Skeletal muscle tissue (tissue), 4 donors: ENCODE results near the gene NAA80. TPM values are rescaled to one million over a fixed set of nuclear protein-coding genes. Genes with fewer than 3 reads are reported as not detected.
A peak's percentile ranks its signal among the peaks of the same experiment; 100 is the strongest.

ENCODE experiments used
- H3K27ac ChIP-seq: one replicate; pipeline ENCODE4 v1.7.0; 2013; ENCODE audit warnings: mild to moderate bottlenecking, low read depth, low read length, inconsistent platforms
- H3K27me3 ChIP-seq, 3 donors: one replicate each; pipeline ENCODE4 v1.7.0; 2013; ENCODE audit warnings: low read length in 3 of 3; ENCODE audit not compliant: control insufficient read depth in 3 of 3, insufficient read depth in 3 of 3
- H3K36me3 ChIP-seq, 3 donors: one replicate each; pipeline ENCODE4 v1.7.0; 2013; ENCODE audit warnings: low read length in 3 of 3; ENCODE audit not compliant: control insufficient read depth in 3 of 3, insufficient read depth in 3 of 3
- H3K4me1 ChIP-seq, 3 donors: one replicate each; pipeline ENCODE4 v1.7.0; 2013; ENCODE audit warnings: low read length in 3 of 3, mild to moderate bottlenecking in 3 of 3; ENCODE audit not compliant: control insufficient read depth in 3 of 3, insufficient read depth in 3 of 3
- H3K4me3 ChIP-seq, 3 donors: one replicate each; pipeline ENCODE4 v1.7.0; 2013; ENCODE audit warnings: low read length in 3 of 3
- H3K9ac ChIP-seq, 3 donors: one replicate each; pipeline ENCODE4 v1.7.0; 2013; ENCODE audit warnings: low read length in 3 of 3, mild to moderate bottlenecking in 3 of 3, moderate library complexity in 2 of 3, low read depth in 1 of 3
- H3K9me3 ChIP-seq, 3 donors: one replicate each; pipeline ENCODE4 v1.7.0; 2013; ENCODE audit warnings: low read length in 3 of 3; ENCODE audit not compliant: control insufficient read depth in 3 of 3
- total RNA-seq: library from RNA; depleted of rRNA; stranded (reverse); fragments of >200 nt; gene quantifications from one replicate; pipeline ENCODE4 v1.2.3, GENCODE V29; 2014
- donor health status: Osteomylitis.

NAA80 gene, protein sequence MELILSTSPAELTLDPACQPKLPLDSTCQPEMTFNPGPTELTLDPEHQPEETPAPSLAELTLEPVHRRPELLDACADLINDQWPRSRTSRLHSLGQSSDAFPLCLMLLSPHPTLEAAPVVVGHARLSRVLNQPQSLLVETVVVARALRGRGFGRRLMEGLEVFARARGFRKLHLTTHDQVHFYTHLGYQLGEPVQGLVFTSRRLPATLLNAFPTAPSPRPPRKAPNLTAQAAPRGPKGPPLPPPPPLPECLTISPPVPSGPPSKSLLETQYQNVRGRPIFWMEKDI
- total RNA-seq = 1.6 TPM

DNA sequence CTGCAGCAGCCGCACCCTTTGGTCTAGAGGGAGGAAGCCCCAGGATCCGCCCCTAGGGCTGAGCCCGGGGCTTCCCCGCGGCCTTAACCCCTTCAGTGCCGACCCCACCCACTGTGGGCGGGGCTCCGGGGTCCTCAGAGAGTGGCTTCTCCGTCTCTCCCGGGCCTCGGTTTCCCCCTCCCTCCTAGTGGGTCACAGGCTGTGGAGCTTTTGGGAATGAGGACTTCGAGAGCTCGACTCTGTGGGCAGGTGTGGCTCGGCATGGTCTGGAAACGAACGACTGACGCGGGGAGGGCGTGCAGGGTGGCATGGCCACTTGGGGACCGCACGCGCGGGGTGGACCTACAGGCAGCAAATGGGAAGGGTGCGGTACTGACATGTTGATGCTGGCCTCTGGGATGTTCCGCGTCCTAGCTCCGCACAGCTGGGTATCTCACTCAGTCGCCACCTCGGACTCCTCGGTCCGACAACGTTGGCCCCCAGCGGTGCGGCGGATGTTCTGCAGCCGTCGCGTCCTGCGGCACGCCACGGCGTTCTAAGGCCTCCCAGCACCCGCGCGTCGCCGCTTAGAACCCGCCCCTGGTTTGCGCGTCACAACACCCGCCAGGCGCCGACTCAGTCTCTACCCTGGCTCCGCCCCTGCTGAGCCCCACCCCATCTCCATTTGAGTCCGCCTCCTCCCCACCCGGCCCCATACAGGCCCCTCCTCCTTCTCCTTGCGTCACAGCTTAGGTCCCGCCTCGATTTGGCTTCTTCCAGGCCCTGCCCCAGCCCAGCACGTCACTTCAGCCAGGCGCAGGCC lies at the start of gene NAA80, which contains the start of gene HYAL3:
Gene NAA80, minus strand, starts transcription at position 570 of the 802 bp plus-strand sequence. CDS start 1,942 bp downstream, outside the sequence.
Gene HYAL3, minus strand, starts transcription at position 570 of the 802 bp plus-strand sequence. CDS start 3,803 bp downstream, outside the sequence.
- H3K36me3 ChIP-seq = peaks cover 0 to 5% (median 4%) of the 10 kb centered on the region in 3 donors
- peak within 1 kb of the TSS; percentile 83 to 98 (median 94) for H3K9ac ChIP-seq
- no peaks in the 10 kb centered on the region for H3K9me3 ChIP-seq
- H3K4me1 ChIP-seq = peaks cover 44 to 54% (median 44%) of the 10 kb centered on the region in 3 donors
- peak within 1 kb of the TSS; percentile 88 for H3K27ac ChIP-seq
- peak within 1 kb of the TSS; percentile 96 to 98 (median 98) for H3K4me3 ChIP-seq
- H3K27me3 ChIP-seq = no peaks in the 10 kb centered on the region

DNA sequence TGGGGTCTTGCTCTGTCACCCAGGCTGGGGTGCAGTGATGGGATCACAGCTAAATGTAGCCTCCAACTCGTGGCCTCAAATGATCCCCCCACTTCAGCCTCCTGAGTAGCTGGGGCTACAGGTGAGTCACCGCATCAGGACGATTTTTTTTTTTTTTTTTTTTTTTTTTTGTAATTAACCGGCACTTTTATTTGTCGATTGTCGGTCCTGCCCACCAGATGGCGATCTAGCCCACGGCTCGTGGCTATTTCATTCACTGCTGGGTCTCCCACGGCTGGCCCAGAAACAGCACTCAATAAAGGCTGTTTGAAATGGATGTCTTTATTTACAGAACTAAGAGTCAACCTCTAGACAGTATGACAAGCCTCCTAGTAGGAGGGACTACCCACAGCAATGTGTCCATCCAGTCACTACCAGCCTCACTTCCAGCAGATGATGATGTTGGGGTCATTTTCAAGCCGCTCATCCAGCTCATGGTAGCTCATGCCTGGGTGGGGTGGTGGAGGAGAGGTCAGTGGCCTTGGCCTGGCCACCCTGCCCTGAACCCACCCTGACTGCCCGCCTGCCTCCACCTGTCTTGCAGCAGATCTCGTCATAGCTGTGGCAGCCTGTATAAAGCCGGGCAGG lies 48.1 kb upstream of the NAA80 start:
- peaks cover 0 to 15% (median 0%) of the 10 kb centered on the region in 3 donors for H3K27me3 ChIP-seq
- no peaks in the 10 kb centered on the region for H3K9me3 ChIP-seq
- peak overlapping the region in 1 of 3 donors; percentile 14 for H3K9ac ChIP-seq
- no peak overlapping the region for H3K4me3 ChIP-seq
- no peak overlapping the region for H3K27ac ChIP-seq
- peaks cover 42 to 55% (median 48%) of the 10 kb centered on the region in 3 donors for H3K4me1 ChIP-seq
- H3K36me3 ChIP-seq = peaks cover 20 to 21% (median 20%) of the 10 kb centered on the region in 3 donors

DNA sequence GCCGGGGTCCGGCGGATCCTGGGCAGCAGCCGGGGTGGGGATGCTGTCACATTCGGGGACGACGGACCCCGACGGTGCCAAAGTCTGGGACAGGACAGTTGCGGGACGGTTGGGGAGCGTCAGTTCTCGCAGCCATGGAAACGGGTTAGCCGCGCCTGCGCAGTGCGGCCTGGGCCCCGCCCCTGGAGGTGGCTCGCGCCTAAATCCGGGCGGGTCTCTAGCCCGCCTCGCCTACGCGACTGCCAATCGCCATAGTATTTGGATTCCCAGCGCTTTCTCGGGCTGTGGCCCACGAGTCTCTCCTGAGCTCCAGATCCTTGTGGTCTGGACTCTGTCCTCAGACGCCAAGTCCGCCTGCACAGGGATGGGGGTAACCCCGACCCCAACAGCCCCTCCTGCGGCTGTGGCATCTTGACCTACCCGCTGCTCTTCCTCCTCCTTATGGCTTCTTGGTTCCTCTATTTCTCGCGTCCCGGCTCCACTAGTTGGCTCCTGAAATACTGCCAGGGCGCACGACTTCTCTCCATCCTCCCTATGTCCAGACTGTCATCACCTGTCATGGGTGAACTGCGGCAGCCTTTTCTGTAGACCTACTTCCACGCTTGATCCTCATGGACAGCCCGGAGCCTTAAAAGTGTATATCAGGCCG lies 46.5 kb upstream of the NAA80 start, which contains the start of gene ZMYND10:
Gene ZMYND10, minus strand, starts transcription at position 147 of the 649 bp plus-strand sequence. CDS start 153 bp downstream, outside the sequence.
- Histone ChIP-seq H3K4me3 (peak within 1 kb of the TSS; percentile 29 to 54 (median 52)), H3K4me1 (peaks cover 43 to 53% (median 44%) of the 10 kb centered on the region in 3 donors), H3K36me3 (peaks cover 20 to 21% (median 20%) of the 10 kb centered on the region in 3 donors), H3K9ac (peak within 1 kb of the TSS; percentile 33 to 54 (median 50)), H3K27ac (no peak within 1 kb of the TSS), H3K27me3 (peaks cover 0 to 20% (median 0%) of the 10 kb centered on the region in 3 donors), H3K9me3 (no peaks in the 10 kb centered on the region)

DNA sequence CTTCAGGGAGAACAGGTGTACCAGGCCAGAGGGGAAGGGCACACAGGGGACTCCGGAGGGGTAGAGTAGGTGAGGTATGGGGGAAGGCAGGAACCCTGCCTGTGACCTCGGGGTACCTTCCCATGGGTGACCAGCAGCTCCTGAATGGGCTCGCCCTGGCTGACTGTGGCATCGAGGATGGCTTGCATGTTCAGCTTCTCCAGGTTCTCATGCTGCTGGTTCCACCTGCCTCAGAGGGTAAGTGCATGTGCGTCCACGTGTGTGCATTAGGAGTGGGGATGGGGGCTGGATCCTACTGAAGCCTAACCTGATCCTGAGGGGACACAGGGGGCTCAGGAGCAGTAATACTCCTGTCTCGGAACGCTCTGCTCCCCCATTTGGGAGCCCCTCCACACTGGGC lies 45.8 kb upstream of the NAA80 start:
- Histone ChIP-seq H3K27me3 (peaks cover 0 to 20% (median 0%) of the 10 kb centered on the region in 3 donors), H3K36me3 (peaks cover 20 to 21% (median 20%) of the 10 kb centered on the region in 3 donors), H3K27ac (no peak overlapping the region), H3K9ac (no peak overlapping the region), H3K4me3 (peak overlapping the region in 2 of 3 donors; percentile 29 to 52), H3K4me1 (peaks cover 37 to 54% (median 43%) of the 10 kb centered on the region in 3 donors), H3K9me3 (no peaks in the 10 kb centered on the region)

DNA sequence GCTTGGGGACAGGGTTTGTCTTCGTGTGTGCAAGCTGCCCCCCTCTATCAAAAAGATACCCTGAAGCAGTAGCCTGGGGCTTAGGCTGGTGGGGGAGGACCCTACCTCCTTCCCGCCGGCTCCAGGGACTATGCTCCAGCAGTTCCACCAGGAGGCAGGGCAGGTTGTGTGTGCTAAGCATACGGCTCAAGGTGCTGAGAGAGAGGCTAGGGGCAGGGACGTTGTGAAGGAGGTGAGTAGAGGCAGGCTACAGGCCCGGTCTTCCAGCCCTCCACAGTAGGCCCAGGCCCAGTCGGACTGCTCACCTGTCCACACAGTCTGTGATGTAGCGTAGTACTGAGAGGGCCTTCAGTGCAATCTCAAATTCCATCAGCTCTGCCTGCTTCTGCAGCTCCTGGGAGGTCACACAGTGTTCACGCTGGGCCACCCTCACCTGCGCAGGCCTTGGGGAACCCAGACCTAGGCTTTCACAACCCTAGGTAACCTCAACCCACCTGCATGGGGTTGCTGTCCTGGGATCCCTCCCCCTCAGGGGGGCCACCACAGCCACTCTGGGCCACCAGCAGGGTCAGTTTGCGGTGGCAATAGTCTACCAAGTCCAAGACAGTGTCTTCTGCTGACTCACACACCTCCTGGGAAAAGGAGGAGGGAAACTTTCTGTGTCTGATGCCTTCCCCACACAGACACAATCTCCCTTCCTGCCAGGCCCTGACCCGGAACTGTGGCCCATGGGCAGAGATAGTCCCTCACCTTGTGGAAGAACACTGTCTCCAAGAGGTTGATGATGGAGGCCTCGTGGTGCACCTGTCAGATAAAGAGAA lies 43.8 kb upstream of the NAA80 start:
- H3K9ac ChIP-seq = no peak overlapping the region
- peaks cover 7 to 8% (median 8%) of the 10 kb centered on the region in 3 donors for H3K36me3 ChIP-seq
- H3K9me3 ChIP-seq = no peaks in the 10 kb centered on the region
- peaks cover 33 to 48% (median 39%) of the 10 kb centered on the region in 3 donors for H3K4me1 ChIP-seq
- H3K4me3 ChIP-seq = no peak overlapping the region
- peaks cover 0 to 20% (median 0%) of the 10 kb centered on the region in 3 donors for H3K27me3 ChIP-seq
- no peak overlapping the region for H3K27ac ChIP-seq

DNA sequence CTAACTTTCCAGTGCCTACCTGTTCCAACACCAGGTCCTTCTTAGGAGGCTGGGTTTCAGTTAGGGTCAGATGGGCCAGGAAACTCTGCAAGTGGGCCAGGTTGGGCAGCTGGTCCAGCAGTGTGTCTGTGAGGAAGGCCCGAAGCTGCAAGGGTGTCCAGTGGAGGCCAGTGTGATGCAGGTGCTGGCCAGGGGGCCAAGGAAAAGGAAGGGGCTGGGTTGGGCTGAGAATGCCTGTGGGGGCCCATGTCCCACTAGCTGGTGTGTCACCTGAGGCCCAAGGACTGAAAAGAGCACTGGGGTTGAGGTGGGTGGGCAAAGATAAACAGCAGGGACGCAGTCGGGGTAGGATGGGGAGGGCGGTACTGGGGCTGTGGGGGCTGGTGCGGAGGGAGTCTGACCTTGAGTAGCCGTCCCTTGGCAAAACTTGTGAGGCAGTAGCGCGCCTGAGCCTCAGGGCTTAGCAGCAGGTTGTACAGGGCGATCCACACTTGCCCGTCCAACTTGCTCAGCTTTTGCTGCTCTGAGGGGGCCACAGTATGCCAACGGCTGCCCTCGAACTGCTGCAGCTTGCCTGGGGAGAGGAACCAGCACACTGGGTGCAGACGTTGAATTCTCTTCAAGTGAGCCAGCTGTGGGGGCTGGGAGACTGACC lies 42.9 kb upstream of the NAA80 start:
- Histone ChIP-seq H3K36me3 (no peaks in the 10 kb centered on the region), H3K4me1 (peaks cover 30 to 47% (median 37%) of the 10 kb centered on the region in 3 donors), H3K27ac (no peak overlapping the region), H3K9ac (peak overlapping the region in 1 of 3 donors; percentile 77), H3K4me3 (no peak overlapping the region), H3K9me3 (no peaks in the 10 kb centered on the region), H3K27me3 (peaks cover 0 to 20% (median 0%) of the 10 kb centered on the region in 3 donors)

DNA sequence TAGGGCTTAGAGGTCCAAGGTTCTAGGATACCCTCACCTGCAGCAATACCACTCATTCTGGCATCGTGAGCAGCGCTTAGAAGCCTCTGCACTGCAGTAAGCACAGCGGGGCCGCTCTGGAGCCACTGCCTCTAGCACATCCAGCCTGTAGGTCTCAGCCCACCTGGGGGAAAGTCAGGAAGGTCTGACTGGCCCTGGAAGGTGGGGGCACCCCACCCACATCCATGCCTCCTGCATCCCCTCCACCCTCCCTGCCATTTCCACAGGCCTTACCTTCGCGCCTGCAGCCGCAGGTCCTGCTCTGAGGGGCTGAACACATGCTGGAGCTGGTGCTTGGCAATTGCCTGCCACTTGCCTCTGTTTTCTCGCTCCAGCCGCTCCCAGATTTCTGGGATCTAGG lies 42.3 kb upstream of the NAA80 start:
- peak overlapping the region in 2 of 3 donors; percentile 61 to 77 for H3K9ac ChIP-seq
- no peaks in the 10 kb centered on the region for H3K9me3 ChIP-seq
- peak overlapping the region; percentile 63 to 78 (median 71) for H3K4me3 ChIP-seq
- H3K27me3 ChIP-seq = peaks cover 0 to 20% (median 0%) of the 10 kb centered on the region in 3 donors
- H3K27ac ChIP-seq = no peak overlapping the region
- no peaks in the 10 kb centered on the region for H3K36me3 ChIP-seq
- peaks cover 33 to 53% (median 39%) of the 10 kb centered on the region in 3 donors for H3K4me1 ChIP-seq

DNA sequence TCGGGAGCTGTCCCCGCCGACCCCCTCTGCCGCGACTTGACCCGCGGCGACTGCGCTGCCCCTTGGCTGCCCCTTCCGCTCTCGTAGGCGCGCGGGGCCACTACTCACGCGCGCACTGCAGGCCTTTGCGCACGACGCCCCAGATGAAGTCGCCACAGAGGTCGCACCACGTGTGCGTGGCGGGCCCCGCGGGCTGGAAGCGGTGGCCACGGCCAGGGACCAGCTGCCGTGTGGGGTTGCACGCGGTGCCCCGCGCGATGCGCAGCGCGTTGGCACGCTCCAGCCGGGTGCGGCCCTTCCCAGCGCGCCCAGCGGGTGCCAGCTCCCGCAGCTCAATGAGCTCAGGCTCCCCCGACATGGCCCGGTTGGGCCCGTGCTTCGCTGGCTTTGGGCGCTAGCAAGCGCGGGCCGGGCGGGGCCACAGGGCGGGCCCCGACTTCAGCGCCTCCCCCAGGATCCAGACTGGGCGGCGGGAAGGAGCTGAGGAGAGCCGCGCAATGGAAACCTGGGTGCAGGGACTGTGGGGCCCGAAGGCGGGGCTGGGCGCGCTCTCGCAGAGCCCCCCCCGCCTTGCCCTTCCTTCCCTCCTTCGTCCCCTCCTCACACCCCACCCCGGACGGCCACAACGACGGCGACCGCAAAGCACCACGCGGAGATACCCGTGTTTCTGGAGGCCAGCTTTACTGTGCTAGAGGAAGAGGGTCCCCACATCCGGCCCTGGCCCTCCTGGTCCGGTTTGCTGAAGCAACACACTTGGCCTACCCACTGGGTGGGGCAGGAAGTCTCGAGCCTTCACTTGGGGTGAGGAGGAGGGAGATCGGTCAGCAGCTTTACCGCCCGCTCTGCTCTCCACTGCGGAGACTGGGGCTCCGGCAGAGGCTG lies 41.5 kb upstream of the NAA80 start, which contains the start of gene RASSF1:
Gene RASSF1, minus strand, starts transcription at position 389 of the 882 bp plus-strand sequence. Its CDS starts 31 bp downstream, at position 358.
- H3K4me1 ChIP-seq = peaks cover 40 to 59% (median 46%) of the 10 kb centered on the region in 3 donors
- H3K9me3 ChIP-seq = no peaks in the 10 kb centered on the region
- no peaks in the 10 kb centered on the region for H3K36me3 ChIP-seq
- peaks cover 0 to 18% (median 0%) of the 10 kb centered on the region in 3 donors for H3K27me3 ChIP-seq
- peak within 1 kb of the TSS; percentile 63 to 78 (median 71) for H3K4me3 ChIP-seq
- H3K27ac ChIP-seq = peak within 1 kb of the TSS; percentile 99
- H3K9ac ChIP-seq = peak within 1 kb of the TSS; percentile 61 to 77 (median 64)
